ENCODE measurements around the gene ZNF688.
"Not testable (repeated sequence)": the region's sequence is repeated elsewhere in the genome, so short reads cannot be mapped to it uniquely, and the experiment has no call there.

Gene ZNF688

GRCh38 chr16:30532285-30533145 lies 39.0 kb downstream of the ZNF688 start:
- no peak for DNase-seq

DNA sequence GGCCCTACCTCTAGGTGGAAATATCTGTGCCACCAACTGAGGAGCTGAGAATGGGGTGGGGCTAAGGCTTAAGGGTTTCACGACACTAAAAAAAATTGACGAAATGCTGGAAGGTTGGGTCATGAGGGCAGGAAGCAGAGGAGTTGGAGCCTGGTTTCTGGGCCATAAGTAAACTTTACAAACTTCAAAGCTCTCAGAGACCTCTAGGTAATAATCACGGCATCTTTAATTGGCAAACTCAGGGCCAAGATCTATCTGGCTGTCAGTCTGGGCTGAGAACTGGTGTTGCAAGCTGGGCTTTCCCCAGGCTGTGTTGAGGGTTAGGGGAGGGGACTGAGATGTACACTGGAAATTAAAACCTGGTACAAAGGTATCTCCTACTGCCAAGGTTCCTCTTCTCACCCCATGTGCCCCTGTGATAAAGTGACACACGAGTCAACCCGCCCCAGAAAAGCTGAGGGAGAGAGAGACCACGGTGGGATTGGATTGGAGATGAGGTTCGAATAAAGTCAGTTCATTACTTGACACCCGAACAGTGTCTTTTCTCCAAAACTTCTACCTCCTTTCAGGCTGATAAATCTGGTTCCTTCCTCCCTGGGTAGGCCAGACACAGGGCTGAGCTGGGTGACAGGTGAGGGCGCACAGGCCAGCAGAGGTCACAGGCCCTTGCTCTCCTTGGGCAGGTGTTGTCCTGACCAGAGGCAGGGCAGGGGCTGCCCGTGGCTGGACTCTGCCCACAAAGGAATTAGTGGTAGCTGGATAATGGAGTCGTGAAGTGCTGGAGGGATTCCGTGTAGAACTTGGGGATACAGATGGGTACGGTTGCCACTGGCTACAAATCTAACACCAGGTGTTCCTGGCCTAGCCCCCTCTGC lies 41.1 kb downstream of the ZNF688 start:
- DNase-seq, result no peak

DNA sequence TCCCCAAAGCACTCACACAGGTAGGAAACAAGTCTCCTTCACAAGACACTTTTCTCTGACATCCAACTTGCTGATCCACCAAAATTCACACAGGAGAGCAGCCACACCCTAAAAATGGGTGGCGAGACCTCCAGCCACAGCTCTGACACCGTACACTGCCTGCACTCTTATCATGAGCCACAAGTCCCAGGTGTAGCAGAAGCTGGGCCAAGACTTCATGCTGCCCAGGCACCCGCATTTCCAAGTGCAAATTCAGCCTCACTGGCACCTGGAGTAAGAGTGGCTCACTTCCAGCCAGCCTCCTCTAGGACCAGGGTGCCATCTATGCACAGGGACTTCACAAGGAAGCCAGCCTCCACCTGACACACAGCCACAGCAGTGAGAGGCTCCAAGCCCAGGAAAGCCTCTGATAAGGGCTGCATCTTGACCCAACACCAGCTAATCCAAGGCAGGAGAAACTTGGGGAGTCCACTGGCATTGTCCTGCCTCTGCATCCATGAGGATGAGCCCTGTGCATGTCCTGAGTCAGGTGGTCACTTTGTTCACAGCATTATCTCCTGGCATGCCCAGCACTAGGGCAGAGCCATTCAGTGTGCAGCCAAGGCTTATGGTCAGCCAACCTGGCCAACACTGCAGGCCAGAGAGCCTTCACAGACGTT lies 42.6 kb downstream of the ZNF688 start:
- DNase-seq, result no peak

GRCh38 chr16:30527635-30528178 lies 43.8 kb downstream of the ZNF688 start:
- DNase-seq, result no peak

DNA sequence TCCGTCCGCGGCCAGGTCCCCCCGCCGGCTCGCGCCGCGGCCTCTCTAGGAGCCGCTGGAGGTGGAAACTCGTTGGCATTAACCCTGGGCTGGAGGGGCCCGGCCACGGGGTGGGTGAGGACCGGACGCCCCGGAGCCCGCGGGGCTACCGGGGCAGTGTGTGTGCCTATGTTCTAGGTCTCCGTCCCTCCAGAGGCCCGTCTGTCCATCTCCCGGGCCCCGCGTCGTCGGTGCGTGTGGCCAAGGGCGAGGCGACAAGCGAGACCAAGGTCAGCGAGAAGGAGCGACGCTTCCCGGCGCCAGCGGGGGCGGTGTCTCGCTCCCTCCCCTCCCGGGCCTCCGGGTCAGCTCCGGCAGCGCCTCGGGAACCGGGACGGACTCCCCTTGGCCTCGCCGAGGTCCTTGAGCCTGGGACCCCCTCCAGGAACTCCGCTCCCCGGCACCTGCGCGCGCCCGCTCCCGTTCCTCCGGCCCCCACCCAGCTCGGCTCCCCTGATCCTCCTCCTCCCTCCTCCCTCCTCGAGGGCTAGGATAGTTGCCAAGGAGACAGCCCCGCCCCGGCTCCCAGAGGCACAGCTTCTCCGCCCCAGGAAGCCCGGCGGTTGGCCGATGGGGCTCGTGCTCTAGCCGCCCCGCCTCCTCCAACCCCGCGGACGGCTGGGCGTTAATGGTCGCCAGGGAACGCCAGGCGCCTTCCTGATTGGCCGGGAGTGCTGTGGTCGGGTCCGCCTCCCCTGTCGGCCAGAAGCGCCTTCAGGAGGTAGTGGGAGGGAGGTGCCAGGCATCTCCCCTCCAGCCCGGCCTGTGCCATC lies 44.5 kb downstream of the ZNF688 start:
- DNase-seq, result peak; percentile 94

DNA sequence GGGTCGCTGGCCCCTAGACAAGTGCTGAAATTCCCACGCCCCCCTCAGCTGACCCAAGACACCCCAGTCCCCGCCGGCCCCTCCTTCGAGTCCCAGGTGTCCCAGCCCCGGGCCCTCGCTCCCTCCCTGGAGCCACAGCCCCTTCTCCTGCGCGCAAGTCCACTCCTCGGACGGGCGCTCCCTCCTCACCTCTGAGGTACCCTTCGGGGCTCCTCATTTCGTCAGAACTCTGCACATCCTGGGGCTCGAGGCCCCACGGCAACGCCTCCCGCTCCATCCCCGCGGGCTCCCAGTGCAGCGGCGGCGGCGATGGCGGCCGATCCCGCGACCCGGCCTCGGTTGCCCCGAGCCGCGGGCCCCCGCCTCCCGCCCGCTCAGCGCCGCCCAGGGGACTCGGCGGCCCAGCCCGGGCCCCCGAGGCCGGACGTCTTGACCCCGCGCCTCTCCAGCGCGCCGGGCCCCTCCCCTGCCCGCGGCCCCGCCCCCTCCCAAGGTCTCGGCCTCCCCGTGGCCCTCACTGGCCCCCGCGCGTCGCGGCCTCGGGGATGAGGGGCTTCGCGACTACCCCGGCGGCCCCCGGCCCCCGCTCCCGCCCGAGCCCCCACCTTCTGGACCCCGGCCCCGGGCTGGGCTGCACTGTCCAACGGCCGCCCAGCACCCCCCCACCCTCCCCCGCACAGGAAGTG lies 45.2 kb downstream of the ZNF688 start, which contains the start of gene ZNF768:
ZNF768 (minus strand) TSS at position 430 of the 686 bp plus-strand sequence; CDS start at position 277, 153 bp downstream.
- DNase-seq, result peak; percentile 18

- DNase-seq, result no peak
Observed at GRCh38 chr16:30525844-30526136, 45.7 kb downstream of the ZNF688 start.

- DNase-seq, result no peak
Observed at GRCh38 chr16:30524575-30525568, 46.6 kb downstream of the ZNF688 start.

DNA sequence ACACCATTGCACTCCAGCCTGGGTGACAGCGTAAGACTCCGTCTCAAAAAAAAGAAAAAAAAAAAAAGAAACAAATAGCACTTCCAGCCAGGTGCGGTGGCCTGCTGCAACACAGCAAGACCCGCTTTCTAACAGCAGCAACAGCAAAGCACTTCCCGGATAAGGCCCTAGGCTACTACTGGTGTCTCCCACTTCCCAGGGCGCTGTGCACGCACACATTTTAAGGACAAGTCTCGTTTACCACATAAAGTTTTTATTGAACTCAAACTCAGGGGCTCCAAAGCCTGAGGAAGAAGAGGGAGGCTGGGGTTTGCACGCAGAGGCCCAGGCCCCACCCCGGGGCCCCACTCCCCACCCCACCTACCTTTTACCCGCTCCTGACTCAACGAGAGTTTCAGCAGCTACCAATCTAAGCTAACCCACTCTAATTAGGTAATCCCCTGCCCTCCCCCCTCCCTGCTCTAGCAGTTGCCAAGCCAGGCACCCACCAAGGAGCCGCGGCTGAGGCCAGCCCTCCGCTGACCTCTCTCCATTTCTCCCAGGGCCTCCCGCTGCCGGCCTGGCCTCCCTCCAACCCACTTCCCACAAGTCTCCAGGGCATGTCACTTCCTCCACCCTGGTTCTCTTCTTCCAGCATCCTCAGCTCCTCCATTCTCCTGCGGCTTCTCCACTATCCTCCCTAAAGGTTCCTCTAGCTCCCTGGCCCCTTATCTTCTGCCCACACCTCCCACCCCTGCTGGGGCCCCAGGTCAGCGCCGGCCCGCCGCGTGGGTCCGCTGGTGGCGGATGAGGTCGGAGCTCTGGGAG lies 47.5 kb downstream of the ZNF688 start:
- DNase-seq, result no peak

DNA sequence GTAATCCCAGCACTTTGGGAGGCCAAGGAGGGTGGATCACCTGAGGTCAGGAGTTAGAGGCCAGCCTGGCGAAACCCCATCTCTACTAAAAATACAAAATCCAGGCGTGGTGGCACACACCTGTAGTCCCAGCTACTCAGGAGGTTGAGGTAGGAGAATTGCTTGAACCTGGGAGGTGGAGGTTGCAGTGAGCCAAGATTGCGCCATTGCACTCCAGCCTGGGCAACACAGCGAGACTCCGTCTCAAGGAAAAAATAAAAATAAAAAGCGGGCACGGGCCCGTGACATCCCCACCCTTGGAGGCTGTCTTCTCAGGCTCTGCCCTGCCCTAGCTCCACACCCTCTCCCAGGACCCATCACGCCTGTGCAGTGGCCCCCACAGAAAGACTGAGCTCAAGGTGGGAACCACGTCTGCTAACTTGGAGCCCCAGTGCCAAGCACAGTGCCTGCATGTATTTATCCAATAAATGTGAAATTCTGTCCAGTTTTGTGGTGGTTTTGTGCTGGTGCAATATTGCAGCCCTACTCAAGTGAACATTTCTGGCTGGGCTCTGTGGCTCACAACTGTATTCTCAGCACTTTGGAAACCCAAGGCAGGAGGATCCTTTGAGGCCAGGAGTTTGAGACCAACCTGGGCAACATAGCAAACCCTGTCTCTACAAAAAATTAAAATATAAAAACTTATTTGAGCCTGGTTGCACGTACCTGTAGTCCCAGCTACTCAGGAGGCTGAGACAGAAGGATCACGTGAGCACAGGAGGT lies 48.6 kb downstream of the ZNF688 start:
- DNase-seq, result not testable (repeated sequence)

DNA sequence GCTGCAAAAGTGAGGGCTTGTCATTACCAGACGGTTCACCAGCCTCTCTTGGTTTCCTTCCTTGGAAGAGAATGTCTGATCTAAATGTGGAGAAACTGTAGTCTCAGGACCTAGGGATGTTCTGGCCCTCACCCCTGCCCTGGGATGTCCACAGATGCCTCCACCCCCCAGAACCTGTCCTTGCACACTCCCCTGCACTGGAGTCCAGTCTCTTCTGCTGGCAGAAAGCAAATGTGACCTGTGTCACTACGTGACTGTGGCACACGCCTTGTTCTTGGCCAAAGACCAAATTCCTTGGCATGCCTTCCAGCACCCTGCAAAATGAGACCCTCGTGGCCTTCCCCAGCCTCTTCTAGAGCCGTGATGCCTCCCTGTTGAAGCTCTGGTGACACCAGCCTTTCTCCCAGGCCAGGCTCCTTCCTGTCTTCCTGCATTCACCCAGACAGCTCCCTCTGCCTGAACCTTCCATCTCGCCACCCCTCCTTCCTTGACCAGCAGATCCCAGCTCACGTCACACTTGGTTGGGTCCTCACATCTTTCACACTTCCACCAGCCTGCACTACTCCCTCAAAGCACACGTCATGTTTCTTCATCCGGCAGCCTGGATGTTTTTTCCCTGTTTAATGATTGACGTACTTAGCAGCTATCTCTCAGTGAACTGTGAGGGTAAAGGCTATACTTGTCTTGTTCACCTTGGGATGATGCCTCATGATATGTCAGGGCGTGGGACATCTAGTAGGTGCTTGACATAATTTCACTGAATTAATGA lies 49.5 kb downstream of the ZNF688 start:
- DNase-seq, result no peak

DNA sequence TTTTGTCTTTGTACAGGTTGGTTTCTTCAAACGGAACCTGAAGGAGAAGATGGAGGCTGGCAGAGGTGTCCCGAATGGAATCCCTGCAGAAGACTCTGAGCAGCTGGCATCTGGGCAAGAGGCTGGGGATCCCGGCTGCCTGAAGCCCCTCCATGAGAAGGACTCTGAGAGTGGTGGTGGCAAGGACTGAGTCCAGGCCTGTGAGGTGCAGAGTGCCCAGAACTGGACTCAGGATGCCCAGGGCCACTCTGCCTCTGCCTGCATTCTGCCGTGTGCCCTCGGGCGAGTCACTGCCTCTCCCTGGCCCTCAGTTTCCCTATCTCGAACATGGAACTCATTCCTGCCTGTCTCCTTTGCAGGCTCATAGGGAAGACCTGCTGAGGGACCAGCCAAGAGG lies 50.0 kb downstream of the ZNF688 start:
- DNase-seq, result no peak
